ENCODE measurements around the gene CADM1.

Gene CADM1

DNA sequence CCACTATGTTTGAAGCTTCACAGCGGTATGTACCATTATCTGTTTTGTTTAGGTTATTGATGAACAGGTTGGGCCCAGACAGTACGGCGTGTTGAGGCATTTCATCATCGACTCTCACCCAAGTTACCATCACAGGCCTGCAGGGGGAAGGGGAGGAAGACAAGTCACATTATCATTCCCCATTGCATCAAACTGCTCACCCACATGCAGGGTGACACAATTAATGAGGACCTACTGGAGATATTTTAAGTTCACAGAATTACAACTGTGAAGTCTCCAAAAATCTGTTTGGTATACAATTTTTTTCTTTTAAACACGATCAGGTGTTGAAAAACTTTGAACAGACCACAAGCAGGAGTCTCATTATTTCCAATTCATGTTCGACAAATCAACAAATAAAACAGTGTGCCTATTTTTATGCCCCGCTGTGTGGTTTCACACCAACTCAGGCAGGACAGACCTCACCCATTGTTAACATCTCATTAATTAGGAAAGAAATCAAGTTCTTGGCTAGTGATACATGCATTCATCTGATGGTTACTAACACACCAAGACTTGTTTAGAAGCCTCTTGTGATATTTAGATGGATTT is 289.5 kb downstream of the CADM1 start:
- Histone ChIP-seq H3K4me2 (ENCODE audit: low read depth, low read length) (no peak overlapping the region), H3K9me3 (replicated peaks; ENCODE audit: insufficient read depth, low read length) (no peaks in the 10 kb centered on the region), H3K79me2 (ENCODE audit: low read length) (peaks cover 8% of the 10 kb centered on the region), H2AFZ (ENCODE audit: low read length) (no peak overlapping the region), H3K4me3 (ENCODE audit: low read length) (no peak overlapping the region), H3K27me3 (replicated peaks; ENCODE audit: insufficient read depth, low read length) (no peaks in the 10 kb centered on the region), H3K9me2 (replicated peaks; ENCODE audit: insufficient read depth, low read length) (no peaks in the 10 kb centered on the region), H3K27ac (ENCODE audit: low read length) (no peak overlapping the region), H3F3A (ENCODE audit: insufficient read depth, low read length) (no peaks in the 10 kb centered on the region), H3K4me1 (ENCODE audit: low read length) (peaks cover 8% of the 10 kb centered on the region), H3K36me3 (replicated peaks; ENCODE audit: insufficient read depth, low read length) (peaks cover 11% of the 10 kb centered on the region; the same call in 1 of the 2 replicates), H4K20me1 (ENCODE audit: insufficient read depth, low read length) (no peaks in the 10 kb centered on the region), H3K9ac (ENCODE audit: low read length) (no peak overlapping the region)
- TF ChIP-seq EZH2phosphoT487 (IDR thresholded peaks at IDR 0.05; ENCODE audit: low read length) (no peak), EZH2 (optimal IDR thresholded peaks at IDR 0.05; ENCODE audit: low read depth, low read length) (no peak)
- TF ChIP-seq, protein P1, sequence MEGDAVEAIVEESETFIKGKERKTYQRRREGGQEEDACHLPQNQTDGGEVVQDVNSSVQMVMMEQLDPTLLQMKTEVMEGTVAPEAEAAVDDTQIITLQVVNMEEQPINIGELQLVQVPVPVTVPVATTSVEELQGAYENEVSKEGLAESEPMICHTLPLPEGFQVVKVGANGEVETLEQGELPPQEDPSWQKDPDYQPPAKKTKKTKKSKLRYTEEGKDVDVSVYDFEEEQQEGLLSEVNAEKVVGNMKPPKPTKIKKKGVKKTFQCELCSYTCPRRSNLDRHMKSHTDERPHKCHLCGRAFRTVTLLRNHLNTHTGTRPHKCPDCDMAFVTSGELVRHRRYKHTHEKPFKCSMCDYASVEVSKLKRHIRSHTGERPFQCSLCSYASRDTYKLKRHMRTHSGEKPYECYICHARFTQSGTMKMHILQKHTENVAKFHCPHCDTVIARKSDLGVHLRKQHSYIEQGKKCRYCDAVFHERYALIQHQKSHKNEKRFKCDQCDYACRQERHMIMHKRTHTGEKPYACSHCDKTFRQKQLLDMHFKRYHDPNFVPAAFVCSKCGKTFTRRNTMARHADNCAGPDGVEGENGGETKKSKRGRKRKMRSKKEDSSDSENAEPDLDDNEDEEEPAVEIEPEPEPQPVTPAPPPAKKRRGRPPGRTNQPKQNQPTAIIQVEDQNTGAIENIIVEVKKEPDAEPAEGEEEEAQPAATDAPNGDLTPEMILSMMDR (IDR thresholded peaks at IDR 0.05; ENCODE audit: low read length): no peak
- no peak for DNase-seq

GRCh38 chr11:115213007-115213406 is 291.2 kb downstream of the CADM1 start:
- Histone ChIP-seq H3K9me2 (replicated peaks; ENCODE audit: insufficient read depth, low read length) (no peaks in the 10 kb centered on the region), H2AFZ (ENCODE audit: low read length) (no peak overlapping the region), H3F3A (ENCODE audit: insufficient read depth, low read length) (no peaks in the 10 kb centered on the region), H4K20me1 (ENCODE audit: insufficient read depth, low read length) (no peaks in the 10 kb centered on the region), H3K27me3 (replicated peaks; ENCODE audit: insufficient read depth, low read length) (no peaks in the 10 kb centered on the region), H3K36me3 (replicated peaks; ENCODE audit: insufficient read depth, low read length) (peaks cover 17% of the 10 kb centered on the region; the same call in 1 of the 2 replicates), H3K79me2 (ENCODE audit: low read length) (no peaks in the 10 kb centered on the region), H3K27ac (ENCODE audit: low read length) (no peak overlapping the region), H3K4me2 (ENCODE audit: low read depth, low read length) (no peak overlapping the region), H3K9ac (ENCODE audit: low read length) (no peak overlapping the region), H3K4me3 (ENCODE audit: low read length) (no peak overlapping the region), H3K9me3 (replicated peaks; ENCODE audit: insufficient read depth, low read length) (no peaks in the 10 kb centered on the region), H3K4me1 (ENCODE audit: low read length) (no peaks in the 10 kb centered on the region; the same call in 1 of the 2 replicates)
- TF ChIP-seq EZH2phosphoT487 (IDR thresholded peaks at IDR 0.05; ENCODE audit: low read length): no peak
- TF ChIP-seq EZH2 (optimal IDR thresholded peaks at IDR 0.05; ENCODE audit: low read depth, low read length): no peak
- TF ChIP-seq, protein P1 (IDR thresholded peaks at IDR 0.05; ENCODE audit: low read length): no peak
- DNase-seq: no peak

- Histone ChIP-seq H3K9ac (ENCODE audit: low read length) (no peak overlapping the region), H4K20me1 (ENCODE audit: insufficient read depth, low read length) (no peaks in the 10 kb centered on the region), H3K79me2 (ENCODE audit: low read length) (no peaks in the 10 kb centered on the region), H3K4me1 (ENCODE audit: low read length) (peaks cover 3% of the 10 kb centered on the region; the same call in 1 of the 2 replicates), H3K4me2 (ENCODE audit: low read depth, low read length) (no peak overlapping the region), H3F3A (ENCODE audit: insufficient read depth, low read length) (no peaks in the 10 kb centered on the region), H2AFZ (ENCODE audit: low read length) (no peak overlapping the region), H3K9me2 (replicated peaks; ENCODE audit: insufficient read depth, low read length) (no peaks in the 10 kb centered on the region), H3K27ac (ENCODE audit: low read length) (no peak overlapping the region), H3K27me3 (replicated peaks; ENCODE audit: insufficient read depth, low read length) (no peaks in the 10 kb centered on the region), H3K9me3 (replicated peaks; ENCODE audit: insufficient read depth, low read length) (no peaks in the 10 kb centered on the region), H3K4me3 (ENCODE audit: low read length) (no peak overlapping the region), H3K36me3 (replicated peaks; ENCODE audit: insufficient read depth, low read length) (0 out of 2 replicates have a peak, but pooled peaks cover 9% of the 10 kb centered on the region)
- no peak for DNase-seq
- TF ChIP-seq EZH2phosphoT487 (IDR thresholded peaks at IDR 0.05; ENCODE audit: low read length) (no peak), EZH2 (optimal IDR thresholded peaks at IDR 0.05; ENCODE audit: low read depth, low read length) (no peak)
- TF ChIP-seq, protein P1 (IDR thresholded peaks at IDR 0.05; ENCODE audit: low read length): no peak
These were observed 295.4 kb downstream of the CADM1 start for GRCh38 chr11:115208808-115209259.
